Left cardiac atrium (tissue), 4 donors: ENCODE results near the gene C2CD5. TPM values are rescaled to one million over a fixed set of nuclear protein-coding genes. Genes with fewer than 3 reads are reported as not detected.
"Not testable (repeated sequence)": the region's sequence is repeated elsewhere in the genome, so short reads cannot be mapped to it uniquely, and the experiment has no call there.

Source experiments
- ATAC-seq, 2 donors: fragments of 200-7000 bp; cut with Tn5 transposase; one replicate each; pipeline ENCODE4 v1.9.1; 2020; ENCODE audit warnings: mild to moderate bottlenecking in 2 of 2, moderate library complexity in 2 of 2
- DNase-seq: peaks from one replicate; pipeline ENCODE4 v3.0.0-alpha.2; 2020
- intact Hi-C, 2 donors: fragments of 100-400 bp; cut with DNase I; formaldehyde crosslinking; loops; one replicate each; pipeline versions ENCODE4 v1.14.1 to v1.15.1; 2022 to 2023
- total RNA-seq, 2 donors: library from RNA; stranded (reverse); fragmentation: NEBNext Ultra II Directional; extraction: Animal tissue kit (Norgen Biotek cat#: 25700); gene quantifications; one replicate each; pipeline ENCODE4 v1.2.1, GENCODE V29; 2021
- donor health status: DM: no; HTN: yes; CAD: no.
- donor health status: DM: no; HTN: yes; CAD: no; lungs with severe emphysema.
- donor health status: DM: yes; HTN: yes; CAD: no.
- donor health status: Dilated cardiomyopathy.

The C2CD5 gene
- total RNA-seq, 2 donors from 2014 or later, result 18.4 to 22.8 TPM

DNA sequence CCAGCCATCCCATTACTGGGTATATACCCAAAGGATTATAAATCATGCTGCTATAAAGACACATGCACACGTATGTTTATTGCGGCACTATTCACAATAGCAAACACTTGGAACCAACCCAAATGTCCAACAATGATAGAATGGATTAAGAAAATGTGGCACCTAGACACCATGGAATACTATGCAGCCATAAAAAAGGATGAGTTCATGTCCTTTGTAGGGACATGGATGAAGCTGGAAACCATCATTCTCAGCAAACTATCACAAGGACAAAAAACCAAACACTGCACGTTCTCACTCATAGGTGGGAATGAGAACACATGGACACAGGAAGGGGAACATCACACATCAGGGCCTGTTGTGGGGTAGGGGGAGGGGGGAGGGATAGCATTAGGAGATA, 56.7 kb downstream of the C2CD5 start:
- DNase-seq, ATAC-seq, intact Hi-C loops: not testable (repeated sequence)

GRCh38 chr12:22481547-22482104, 62.7 kb downstream of the C2CD5 start:
- DNase-seq, result no peak
- intact Hi-C loops, result no loop called here

DNA sequence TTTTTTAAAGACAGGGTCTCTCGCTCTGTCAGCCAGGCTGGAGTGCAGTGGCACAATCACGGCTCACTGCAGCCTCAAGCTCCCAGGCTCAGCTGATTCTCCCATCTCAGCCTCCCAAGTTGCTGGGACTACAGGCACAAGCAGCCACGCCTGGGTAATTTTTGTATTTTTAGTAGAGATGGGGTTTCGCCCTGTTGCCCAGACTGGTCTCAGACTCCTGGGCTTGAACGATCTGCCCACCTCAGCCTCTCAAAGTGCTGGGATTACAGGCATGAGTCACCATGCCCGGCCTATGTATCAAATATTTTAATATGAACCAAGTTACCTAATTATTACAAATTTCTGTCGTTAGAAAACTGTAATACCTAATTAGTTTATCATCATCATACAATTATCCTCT, 63.5 kb downstream of the C2CD5 start:
- intact Hi-C loops, DNase-seq, ATAC-seq: not testable (repeated sequence)

More at GRCh38 chr12:22481547-22482104, 62.7 kb downstream of the C2CD5 start:
- ATAC-seq, result no peak

- ATAC-seq, result no peak
- intact Hi-C loops, result no loop called here
- no peak for DNase-seq
These were observed 64.3 kb downstream of the C2CD5 start for GRCh38 chr12:22480016-22480415.

GRCh38 chr12:22477894-22478287, 66.5 kb downstream of the C2CD5 start:
- DNase-seq, result no peak
- intact Hi-C loops, result no loop called here
- ATAC-seq, result no peak

DNA sequence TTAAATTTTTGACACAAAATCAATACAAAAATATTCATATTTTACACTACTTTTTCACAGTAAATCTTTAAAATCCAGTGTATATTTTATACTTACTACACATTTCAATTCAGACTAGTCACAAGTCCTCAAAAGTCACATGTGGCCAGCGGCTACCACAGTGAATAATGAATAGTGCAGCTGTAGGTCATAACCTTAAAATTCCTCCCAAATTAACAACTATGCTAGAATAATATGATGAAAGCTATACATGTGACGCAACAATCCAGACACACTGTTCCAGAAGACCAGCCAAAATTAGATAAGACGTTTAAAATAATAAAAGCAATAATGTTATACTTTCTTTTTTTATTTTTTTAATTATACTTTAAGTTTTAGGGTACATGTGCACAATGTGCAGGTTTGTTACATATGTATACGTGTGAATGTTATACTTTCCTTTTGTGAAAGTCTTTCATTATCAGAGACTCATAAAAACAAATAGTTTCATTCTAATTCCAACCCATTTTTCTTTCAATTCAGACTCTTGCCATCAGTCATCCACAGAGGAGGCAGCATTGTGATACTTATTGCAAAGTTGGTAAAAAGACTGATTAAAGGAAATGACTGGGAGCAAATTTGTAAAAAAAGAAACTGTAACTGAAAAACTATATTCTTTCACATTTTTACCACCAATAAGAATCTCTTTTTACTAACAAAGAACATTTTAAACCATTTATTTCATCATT, 67.0 kb downstream of the C2CD5 start:
- ATAC-seq, result peak in 1 of 2 donors; percentile 71
- DNase-seq, result no peak

DNA sequence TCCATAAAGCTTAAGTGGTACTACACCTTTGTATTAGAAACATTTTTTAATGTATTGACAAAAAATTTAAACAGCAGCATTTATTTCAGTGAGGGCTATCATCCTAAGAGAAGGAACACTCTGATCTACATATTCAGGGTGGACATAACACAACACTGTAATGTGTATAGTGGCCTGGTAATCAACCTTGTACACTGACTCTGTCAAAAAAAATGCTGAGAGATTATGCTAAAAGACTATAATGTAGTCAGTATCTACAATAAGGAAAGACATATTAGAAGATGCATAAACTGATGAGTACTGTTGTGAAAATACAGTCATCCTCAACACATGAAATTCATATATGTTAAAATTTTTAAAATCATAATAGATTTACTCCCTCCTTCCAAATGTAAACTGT, 68.2 kb downstream of the C2CD5 start:
- DNase-seq (no peak), ATAC-seq (no peak)
- intact Hi-C loops, result no loop called here

More for the DNA sequence above, 67.0 kb downstream of the C2CD5 start:
- intact Hi-C loops, result no loop called here

GRCh38 chr12:22474970-22475720, 69.2 kb downstream of the C2CD5 start:
- DNase-seq, result no peak
- intact Hi-C loops, result no loop called here
- ATAC-seq, result no peak

- DNase-seq (no peak), ATAC-seq (no peak)
- intact Hi-C loops, result no loop called here
These were observed 71.1 kb downstream of the C2CD5 start for GRCh38 chr12:22473212-22473611.

DNA sequence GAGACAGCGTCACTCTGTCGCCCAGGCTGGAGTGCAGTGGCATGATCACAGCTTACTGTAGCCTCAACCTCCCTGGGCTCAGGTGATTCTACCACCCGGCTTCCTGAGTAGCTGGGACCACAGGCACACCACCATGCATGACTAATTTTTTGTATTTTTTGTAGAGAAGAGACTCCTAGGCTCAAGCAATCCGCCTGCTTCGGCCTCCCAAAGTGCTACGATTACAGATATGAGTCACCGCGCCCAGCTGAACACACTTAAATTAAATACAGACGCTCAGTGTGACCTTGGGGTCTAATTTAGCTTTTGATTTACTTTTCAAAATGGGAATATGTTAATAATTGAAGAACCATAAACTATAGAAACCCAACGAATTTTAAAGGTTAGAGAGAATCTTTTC, 77.2 kb downstream of the C2CD5 start:
- no peak for ATAC-seq
- intact Hi-C loops, result no loop called here
- DNase-seq, result no peak

GRCh38 chr12:22463306-22463705, 81.0 kb downstream of the C2CD5 start:
- intact Hi-C loops, result loop anchor here in 1 of 2 donors (5.0 kb wide), 1 partner anchor 376 kb away; no protein-coding TSS in a partner anchor
- DNase-seq (no peak), ATAC-seq (no peak)

DNA sequence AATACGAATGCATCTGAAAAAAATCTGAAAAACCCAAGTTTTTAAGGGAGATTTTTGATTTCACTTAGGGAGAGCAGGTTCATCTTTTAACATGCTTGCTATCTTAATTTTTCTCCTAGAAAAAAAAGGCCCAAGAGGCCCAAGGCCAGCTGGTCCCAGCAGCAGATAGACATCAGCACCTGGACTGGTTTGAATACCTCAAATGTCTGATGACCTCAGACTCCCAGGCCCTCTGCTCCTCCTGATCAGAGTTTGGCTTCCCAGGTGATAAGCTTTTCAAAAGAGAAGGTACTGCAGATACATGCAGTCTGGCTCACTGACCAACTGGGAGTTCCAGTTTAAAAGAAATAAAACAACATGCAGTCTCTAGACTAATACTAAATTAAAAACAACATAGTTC, 82.6 kb downstream of the C2CD5 start:
- intact Hi-C loops, result loop anchor here in 1 of 2 donors (5.0 kb wide), 1 partner anchor 374 kb away; no protein-coding TSS in a partner anchor
- ATAC-seq (no peak), DNase-seq (no peak)

GRCh38 chr12:22459838-22460490, 84.4 kb downstream of the C2CD5 start:
- ATAC-seq (peak; percentile 53 to 54), DNase-seq (no peak)
- intact Hi-C loops, result loop anchor here (5.0 kb wide), 2 partner anchors 373 to 378 kb away; no protein-coding TSS in a partner anchor

GRCh38 chr12:22458298-22458937, 85.9 kb downstream of the C2CD5 start:
- ATAC-seq, result peak in 1 of 2 donors; percentile 32

DNA sequence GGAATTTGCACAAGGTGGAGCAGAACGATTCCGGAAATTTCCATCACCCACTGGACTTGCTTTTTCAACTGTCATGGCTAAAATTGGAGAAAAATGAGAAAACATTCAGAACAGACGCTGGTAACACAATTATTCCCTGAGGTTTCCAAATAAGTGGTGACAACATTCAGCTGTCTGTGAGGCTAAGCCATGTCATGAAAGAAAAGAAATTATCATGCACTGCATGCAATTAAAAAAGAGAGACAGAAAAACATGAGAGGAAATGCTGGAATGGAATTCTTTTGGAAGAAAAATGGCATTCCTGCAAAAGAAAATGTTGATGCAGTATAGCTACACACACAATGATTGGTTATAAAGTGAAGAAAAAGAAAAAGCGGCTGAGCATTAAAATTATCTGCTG, 87.3 kb downstream of the C2CD5 start:
- intact Hi-C loops, result loop anchor here in 1 of 2 donors (5.0 kb wide), 1 partner anchor 375 kb away; no protein-coding TSS in a partner anchor
- ATAC-seq (no peak), DNase-seq (no peak)

More at GRCh38 chr12:22458298-22458937, 85.9 kb downstream of the C2CD5 start:
- DNase-seq, result no peak
- intact Hi-C loops, result loop anchor here in 1 of 2 donors (5.0 kb wide), 1 partner anchor 376 kb away; no protein-coding TSS in a partner anchor

GRCh38 chr12:22453511-22453910, 90.8 kb downstream of the C2CD5 start:
- intact Hi-C loops, result no loop called here
- no peak for ATAC-seq

DNA sequence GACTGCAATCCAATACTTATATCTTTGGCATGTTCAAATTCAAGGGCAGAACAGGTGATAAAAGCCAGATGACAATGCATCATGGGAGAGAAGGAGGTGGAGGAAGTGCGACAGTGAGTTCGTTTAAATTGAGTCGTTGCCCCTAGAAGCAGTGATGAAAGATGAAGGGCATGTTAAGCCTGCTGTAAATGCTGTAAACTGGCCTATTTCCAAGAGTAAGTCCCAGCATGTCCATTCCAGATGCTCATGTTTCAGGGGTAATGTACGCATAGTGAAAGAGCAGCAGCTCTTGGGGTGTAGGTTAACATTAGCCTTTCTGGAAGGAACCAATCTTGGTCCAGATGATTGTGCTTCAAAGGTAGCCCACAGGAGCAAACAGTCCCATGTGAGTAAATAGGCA, 97.1 kb downstream of the C2CD5 start:
- intact Hi-C loops, result no loop called here
- ATAC-seq (no peak), DNase-seq (no peak)

More at GRCh38 chr12:22453511-22453910, 90.8 kb downstream of the C2CD5 start:
- DNase-seq, result no peak

DNA sequence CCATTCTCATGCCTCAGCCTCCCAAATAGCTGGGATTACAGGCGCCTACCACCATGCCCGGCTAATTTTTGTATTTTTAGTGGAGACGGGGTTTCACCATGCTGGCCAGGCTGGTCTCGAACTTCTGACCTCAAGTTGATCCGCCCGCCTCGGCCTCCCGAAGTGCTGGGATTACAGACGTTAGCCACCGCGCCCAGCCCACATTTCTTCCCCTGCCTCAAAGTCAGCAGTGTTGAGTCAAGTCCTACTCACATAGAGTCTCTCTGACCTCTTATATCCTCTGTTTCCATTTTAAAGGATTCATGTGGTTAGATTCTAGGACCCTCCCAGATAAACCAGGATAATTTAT, 100.1 kb downstream of the C2CD5 start:
- not testable (repeated sequence) for ATAC-seq, DNase-seq

More for the DNA sequence above, 100.1 kb downstream of the C2CD5 start:
- intact Hi-C loops, result loop anchor here in 1 of 2 donors (5.0 kb wide), 2 partner anchors 107 to 342 kb away; no protein-coding TSS in a partner anchor
